GM21526 (cell line): ENCODE results near the gene ILKAP.

Experiments used
- ATAC-seq: cut with Tn5 transposase; IDR thresholded peaks from one replicate; pipeline ENCODE4 v1.9.1; 2021; ENCODE audit warnings: moderate library complexity; ENCODE audit not compliant: unreplicated experiment, low FRiP score

Gene ILKAP

GRCh38 chr2:238237431-238238135 is 34.1 kb upstream of the ILKAP start:
- no peak for ATAC-seq

GRCh38 chr2:238236571-238236970 is 33.1 kb upstream of the ILKAP start:
- ATAC-seq = no peak

GRCh38 chr2:238235856-238236255 is 32.4 kb upstream of the ILKAP start:
- ATAC-seq = no peak

- ATAC-seq = no peak
These were observed 31.8 kb upstream of the ILKAP start for GRCh38 chr2:238235331-238235732.

GRCh38 chr2:238233625-238234024 is 30.1 kb upstream of the ILKAP start:
- ATAC-seq = no peak

- ATAC-seq = no peak
These were observed 28.3 kb upstream of the ILKAP start for GRCh38 chr2:238231809-238232208.

- no peak for ATAC-seq
These were observed 27.8 kb upstream of the ILKAP start for GRCh38 chr2:238231251-238231793.

- no peak for ATAC-seq
These were observed 27.2 kb upstream of the ILKAP start for GRCh38 chr2:238230699-238231098.

- ATAC-seq = no peak
These were observed 25.2 kb upstream of the ILKAP start for GRCh38 chr2:238228700-238229099.

GRCh38 chr2:238227587-238228032 is 24.1 kb upstream of the ILKAP start:
- ATAC-seq = no peak

GRCh38 chr2:238226698-238227586 is 23.4 kb upstream of the ILKAP start:
- ATAC-seq = no peak

- ATAC-seq = no peak
These were observed 22.6 kb upstream of the ILKAP start for GRCh38 chr2:238225911-238226697.

- ATAC-seq = no peak
These were observed 21.6 kb upstream of the ILKAP start for GRCh38 chr2:238225121-238225520.

GRCh38 chr2:238224356-238225035 is 21.0 kb upstream of the ILKAP start:
- ATAC-seq = no peak

GRCh38 chr2:238220892-238221521 is 17.5 kb upstream of the ILKAP start:
- no peak for ATAC-seq

- ATAC-seq = no peak
These were observed 16.9 kb upstream of the ILKAP start for GRCh38 chr2:238220274-238220891.

GRCh38 chr2:238216651-238217184 is 13.2 kb upstream of the ILKAP start:
- no peak for ATAC-seq

GRCh38 chr2:238207006-238207405 is 3.5 kb upstream of the ILKAP start:
- no peak for ATAC-seq
